Panc1 (cell line): ENCODE measurements around the gene CCDC9B. TPM values are rescaled to one million over a fixed set of nuclear protein-coding genes. Genes with fewer than 3 reads are reported as not detected.

Experiments
- ATAC-seq: fragments of 200-7000 bp; cut with Tn5 transposase; 2 replicates; pipeline ENCODE4 v1.9.1; 2020; ENCODE audit warnings: mild to moderate bottlenecking, moderate library complexity
- BruUV-seq: library from RNA; stranded (reverse); fragments of 400-500 nt; replicated peaks from 2 replicates; lab custom pipeline; 2021; lab: Mats Ljungman, UMichigan
- CTCF ChIA-PET: fragments of 300-600 bp; sonication (Branson Sonifier 250); formaldehyde crosslinking; loops from one replicate; lab custom pipeline; 2022; ENCODE audit warnings: antibody characterized with exemption; lab: Charles Lee
- POLR2A ChIA-PET: fragments of 300-600 bp; sonication (Branson Sonifier 250); formaldehyde crosslinking; loops from one replicate; lab custom pipeline; 2022; ENCODE audit warnings: antibody characterized with exemption; lab: Charles Lee
- DNase-seq: peaks from one replicate; pipeline ENCODE4 v3.0.0-alpha.2; 2010; ENCODE audit warnings: low read depth, low spot score
- H3K27ac ChIP-seq: 2 replicates; pipeline ENCODE4 v1.5.1; 2011; ENCODE audit warnings: mild to moderate bottlenecking, low read length, inconsistent platforms
- H3K27me3 ChIP-seq: fragments of 200-500 bp; sonication (Bioruptor generic); 2 replicates; pipeline ENCODE4 v1.6.0; 2014; ENCODE audit warnings: low read length, inconsistent platforms; ENCODE audit not compliant: control insufficient read depth, insufficient read depth
- H3K36me3 ChIP-seq: fragments of 200-500 bp; sonication (Bioruptor generic); 2 replicates; pipeline ENCODE4 v1.5.1; 2014; ENCODE audit warnings: inconsistent platforms, mild to moderate bottlenecking, low read length, moderate library complexity; ENCODE audit not compliant: control insufficient read depth, insufficient read depth
- H3K4me1 ChIP-seq: 2 replicates; pipeline ENCODE4 v1.5.1; 2011; ENCODE audit warnings: inconsistent platforms, mild to moderate bottlenecking, low read length, moderate library complexity; ENCODE audit not compliant: control insufficient read depth, insufficient read depth
- H3K4me3 ChIP-seq, 2 experiments: 2 replicates each; pipeline ENCODE4 v1.5.1; 2011 to 2012; ENCODE audit warnings: low read depth in 2 of 2, low read length in 2 of 2, mild to moderate bottlenecking in 2 of 2, inconsistent platforms in 1 of 2, moderate library complexity in 1 of 2
- H3K9me3 ChIP-seq: fragments of 200-500 bp; sonication (Bioruptor generic); 2 replicates; pipeline ENCODE4 v1.5.1; 2014; ENCODE audit warnings: low read depth, mild to moderate bottlenecking, inconsistent platforms, low read length, moderate library complexity; ENCODE audit not compliant: control insufficient read depth, insufficient read depth
- POLR2AphosphoS5 ChIP-seq: IDR thresholded peaks from 2 replicates; pipeline ENCODE4 v1.6.1; 2012; ENCODE audit warnings: mild to moderate bottlenecking, low read depth, low read length, moderate library complexity
- SIN3A ChIP-seq: IDR thresholded peaks from 2 replicates; pipeline ENCODE4 v1.6.1; 2012; ENCODE audit warnings: low read depth, mild to moderate bottlenecking, low read length, moderate library complexity, borderline replicate concordance; ENCODE audit not compliant: insufficient read depth
- TCF7L2 ChIP-seq: IDR thresholded peaks from 2 replicates; pipeline ENCODE4 v1.6.1; 2011; ENCODE audit warnings: mild to moderate bottlenecking, low read depth, low read length, inconsistent platforms
- in situ Hi-C: cut with HindIII; loops from 2 replicates; pipeline ENCODE4 v1.10.0; 2016; ENCODE audit warnings: low sequenced_read_pairs, low pct_unique_long_range_greater_than_20kb
- intact Hi-C: fragments of 100-400 bp; cut with micrococcal nuclease; formaldehyde crosslinking; loops from one replicate; pipeline ENCODE4 v1.10.0; 2022; ENCODE audit not compliant: unreplicated experiment
- total RNA-seq: library from RNA; stranded (reverse); gene quantifications from one replicate; pipeline ENCODE4 v1.2.1, GENCODE V29; 2021; ENCODE audit not compliant: unreplicated experiment
- TF ChIP-seq, protein P1 (sequence below): fragments of 450-650 bp; IDR thresholded peaks from 2 replicates; pipeline ENCODE4 v1.5.1; 2017; ENCODE audit warnings: mild to moderate bottlenecking
- TF ChIP-seq, protein P2 (sequence below), 2 experiments: IDR thresholded peaks; 2 replicates each; pipeline ENCODE4 v1.6.1; 2011 to 2012; ENCODE audit warnings: low read depth in 2 of 2, control low read depth in 1 of 2, low read length in 1 of 2, mild to moderate bottlenecking in 1 of 2, moderate library complexity in 1 of 2; ENCODE audit not compliant: insufficient read depth in 1 of 2

CCDC9B gene
- total RNA-seq, 1 experiment from 2014 or later = 55.9 TPM

DNA sequence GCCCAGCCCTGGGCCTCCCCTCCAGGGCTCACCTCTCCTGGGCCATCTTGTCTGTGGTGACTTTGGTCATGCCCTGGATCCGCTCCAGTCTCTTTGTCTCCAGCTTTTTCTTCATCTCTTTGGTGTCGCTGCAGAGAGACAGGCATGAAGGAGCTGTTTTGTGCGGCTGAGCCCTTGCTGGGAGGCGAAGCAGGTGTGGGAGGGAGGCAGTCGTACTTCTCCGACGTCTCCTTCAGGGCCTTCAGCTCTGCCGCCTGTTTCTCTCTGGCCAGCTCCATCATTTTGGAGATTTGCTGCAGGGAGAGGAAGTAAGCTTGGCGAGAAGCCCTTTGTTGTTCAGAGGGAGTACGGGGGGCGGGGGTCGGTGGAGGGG lies 50.2 kb downstream of the CCDC9B start:
- ATAC-seq (no peak), DNase-seq (no peak)
- intact Hi-C loops = no loop called here
- in situ Hi-C loops = no loop called here
- no TSS peak for BruUV-seq
- H3K4me1 ChIP-seq = peaks cover 13% of the 10 kb centered on the region; the same call in 1 of the 2 replicates
- H3K9me3 ChIP-seq = no peaks in the 10 kb centered on the region
- TF ChIP-seq, protein P1, sequence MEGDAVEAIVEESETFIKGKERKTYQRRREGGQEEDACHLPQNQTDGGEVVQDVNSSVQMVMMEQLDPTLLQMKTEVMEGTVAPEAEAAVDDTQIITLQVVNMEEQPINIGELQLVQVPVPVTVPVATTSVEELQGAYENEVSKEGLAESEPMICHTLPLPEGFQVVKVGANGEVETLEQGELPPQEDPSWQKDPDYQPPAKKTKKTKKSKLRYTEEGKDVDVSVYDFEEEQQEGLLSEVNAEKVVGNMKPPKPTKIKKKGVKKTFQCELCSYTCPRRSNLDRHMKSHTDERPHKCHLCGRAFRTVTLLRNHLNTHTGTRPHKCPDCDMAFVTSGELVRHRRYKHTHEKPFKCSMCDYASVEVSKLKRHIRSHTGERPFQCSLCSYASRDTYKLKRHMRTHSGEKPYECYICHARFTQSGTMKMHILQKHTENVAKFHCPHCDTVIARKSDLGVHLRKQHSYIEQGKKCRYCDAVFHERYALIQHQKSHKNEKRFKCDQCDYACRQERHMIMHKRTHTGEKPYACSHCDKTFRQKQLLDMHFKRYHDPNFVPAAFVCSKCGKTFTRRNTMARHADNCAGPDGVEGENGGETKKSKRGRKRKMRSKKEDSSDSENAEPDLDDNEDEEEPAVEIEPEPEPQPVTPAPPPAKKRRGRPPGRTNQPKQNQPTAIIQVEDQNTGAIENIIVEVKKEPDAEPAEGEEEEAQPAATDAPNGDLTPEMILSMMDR = no peak
- TF ChIP-seq, protein P2, sequence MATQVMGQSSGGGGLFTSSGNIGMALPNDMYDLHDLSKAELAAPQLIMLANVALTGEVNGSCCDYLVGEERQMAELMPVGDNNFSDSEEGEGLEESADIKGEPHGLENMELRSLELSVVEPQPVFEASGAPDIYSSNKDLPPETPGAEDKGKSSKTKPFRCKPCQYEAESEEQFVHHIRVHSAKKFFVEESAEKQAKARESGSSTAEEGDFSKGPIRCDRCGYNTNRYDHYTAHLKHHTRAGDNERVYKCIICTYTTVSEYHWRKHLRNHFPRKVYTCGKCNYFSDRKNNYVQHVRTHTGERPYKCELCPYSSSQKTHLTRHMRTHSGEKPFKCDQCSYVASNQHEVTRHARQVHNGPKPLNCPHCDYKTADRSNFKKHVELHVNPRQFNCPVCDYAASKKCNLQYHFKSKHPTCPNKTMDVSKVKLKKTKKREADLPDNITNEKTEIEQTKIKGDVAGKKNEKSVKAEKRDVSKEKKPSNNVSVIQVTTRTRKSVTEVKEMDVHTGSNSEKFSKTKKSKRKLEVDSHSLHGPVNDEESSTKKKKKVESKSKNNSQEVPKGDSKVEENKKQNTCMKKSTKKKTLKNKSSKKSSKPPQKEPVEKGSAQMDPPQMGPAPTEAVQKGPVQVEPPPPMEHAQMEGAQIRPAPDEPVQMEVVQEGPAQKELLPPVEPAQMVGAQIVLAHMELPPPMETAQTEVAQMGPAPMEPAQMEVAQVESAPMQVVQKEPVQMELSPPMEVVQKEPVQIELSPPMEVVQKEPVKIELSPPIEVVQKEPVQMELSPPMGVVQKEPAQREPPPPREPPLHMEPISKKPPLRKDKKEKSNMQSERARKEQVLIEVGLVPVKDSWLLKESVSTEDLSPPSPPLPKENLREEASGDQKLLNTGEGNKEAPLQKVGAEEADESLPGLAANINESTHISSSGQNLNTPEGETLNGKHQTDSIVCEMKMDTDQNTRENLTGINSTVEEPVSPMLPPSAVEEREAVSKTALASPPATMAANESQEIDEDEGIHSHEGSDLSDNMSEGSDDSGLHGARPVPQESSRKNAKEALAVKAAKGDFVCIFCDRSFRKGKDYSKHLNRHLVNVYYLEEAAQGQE (IDR thresholded peaks at IDR 0.05; ENCODE audit: insufficient read depth in 1 of 2, low read depth in 2 of 2, low read length in 1 of 2) = no peak
- TF ChIP-seq TCF7L2 = no peak
- no peak for TF ChIP-seq POLR2AphosphoS5
- TF ChIP-seq SIN3A = no peak
- ChIA-PET CTCF (interaction anchor here (0.8 to 1.3 kb wide), 2 partner anchors 11 to 50 kb away, joined by 5 to 11 read pairs; partner anchors contain the start of gene CCDC9B), POLR2A (interaction anchor here (0.6 kb wide), 1 partner anchor 14 kb away, joined by 9 read pairs; no protein-coding TSS in a partner anchor)
- no peaks in the 10 kb centered on the region for H3K27me3 ChIP-seq
- no peak overlapping the region for H3K4me3 ChIP-seq
- no peak overlapping the region for H3K27ac ChIP-seq
- H3K36me3 ChIP-seq = no peaks in the 10 kb centered on the region

DNA sequence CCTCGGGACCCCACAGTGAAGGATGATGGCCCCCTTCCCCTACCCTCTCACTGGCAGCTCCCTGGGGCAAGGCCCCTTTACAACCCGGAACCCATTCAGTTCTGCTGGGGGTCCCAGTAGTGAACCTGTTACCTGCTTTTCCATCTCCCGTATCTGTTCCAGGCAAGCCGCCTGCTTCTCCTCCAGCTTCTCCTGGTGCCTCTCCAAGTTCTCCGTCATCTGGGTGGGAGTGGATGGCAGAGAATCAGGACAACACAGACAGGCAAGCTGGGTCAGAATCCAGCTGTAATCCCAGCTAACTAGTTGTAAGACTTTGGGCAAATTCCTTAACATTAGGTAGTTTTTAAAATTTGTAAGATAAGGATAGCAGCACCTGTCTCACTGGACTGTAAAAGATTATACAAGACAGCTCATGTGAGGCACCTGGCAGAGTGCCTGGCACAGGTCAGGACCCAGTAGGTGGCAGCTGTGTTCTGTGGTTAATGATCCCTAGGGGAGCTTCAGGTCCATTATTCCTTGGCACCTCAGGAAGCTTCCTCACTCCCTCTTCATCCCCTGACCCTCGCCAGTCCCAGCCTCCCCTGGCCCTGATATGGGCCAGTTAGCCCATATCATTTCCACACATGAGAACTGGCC lies 51.5 kb downstream of the CCDC9B start:
- Histone ChIP-seq H3K4me3 (no peak overlapping the region), H3K4me1 (peaks cover 16% of the 10 kb centered on the region; the same call in 1 of the 2 replicates), H3K36me3 (no peaks in the 10 kb centered on the region), H3K9me3 (no peaks in the 10 kb centered on the region), H3K27ac (no peak overlapping the region), H3K27me3 (no peaks in the 10 kb centered on the region)
- intact Hi-C loops (no loop called here), in situ Hi-C loops (no loop called here)
- CTCF ChIA-PET = no interaction called here
- BruUV-seq = no TSS peak
- ATAC-seq (no peak), DNase-seq (no peak)
- POLR2A ChIA-PET = no interaction called here
- TF ChIP-seq TCF7L2 = no peak
- no peak for TF ChIP-seq POLR2AphosphoS5
- TF ChIP-seq, protein P2 (IDR thresholded peaks at IDR 0.05; ENCODE audit: insufficient read depth in 1 of 2, low read depth in 2 of 2, low read length in 1 of 2) = no peak
- TF ChIP-seq, protein P1 = no peak
- TF ChIP-seq SIN3A = no peak
